HCT116 (cell line): ENCODE results near the gene RGP1. TPM values are rescaled to one million over a fixed set of nuclear protein-coding genes. Genes with fewer than 3 reads are reported as not detected.

Experiments
- ATAC-seq: fragments of 200-7000 bp; cut with Tn5 transposase; 2 replicates; pipeline ENCODE4 v1.9.1; 2020; ENCODE audit warnings: mild to moderate bottlenecking, moderate library complexity
- BruUV-seq: library from RNA; stranded (reverse); fragments of 400-500 nt; replicated peaks from 2 replicates; lab custom pipeline; 2021; lab: Mats Ljungman, UMichigan
- CTCF ChIA-PET: fragments of 300-600 bp; sonication (Branson Sonifier 250); formaldehyde crosslinking; loops from one replicate; lab custom pipeline; 2021; ENCODE audit warnings: antibody characterized with exemption; lab: Charles Lee
- POLR2A ChIA-PET: fragments of 300-600, 350-600 bp; sonication (Branson Sonifier 250); formaldehyde crosslinking; loops from one replicate; lab custom pipeline; 2021; ENCODE audit warnings: antibody characterized with exemption; lab: Charles Lee
- RAD21 ChIA-PET, 2 experiments: fragments of 300-600 bp; sonication (Branson Sonifier 250); formaldehyde crosslinking; loops; one replicate each; lab custom pipeline; 2023; ENCODE audit warnings: low total read pairs in 2 of 2; ENCODE audit not compliant: uncharacterized antibody in 2 of 2, unreplicated experiment in 2 of 2, low non-redundant PET in 1 of 2; lab: Charles Lee
- DNase-seq: peaks from one replicate; pipeline ENCODE4 v3.0.0-alpha.2; 2010; ENCODE audit warnings: low read depth, low spot score
- H2AFZ ChIP-seq: fragments of 200-600 bp; shearing (Covaris generic), sonication (generic); 2 replicates; pipeline ENCODE4 v1.6.1; 2017; ENCODE audit warnings: low read depth, mixed run types, mixed read lengths, antibody characterized with exemption, low read length; ENCODE audit not compliant: poor library complexity, severe bottlenecking
- H3K27ac ChIP-seq: 2 replicates; pipeline ENCODE4 v1.5.1; 2012; ENCODE audit warnings: low read depth, low read length
- H3K27me3 ChIP-seq: fragments of 200-600 bp; sonication (generic); 2 replicates; pipeline ENCODE4 v1.6.1; 2016; ENCODE audit warnings: mixed run types, low read length, mixed read lengths; ENCODE audit not compliant: insufficient read depth
- H3K36me3 ChIP-seq, 2 experiments: fragments of 200-500 bp in 1 of 2; fragments of 200-600 bp in 1 of 2; sonication (Bioruptor generic) in 1 of 2; sonication (generic) in 1 of 2; 2 replicates each; pipeline versions ENCODE4 v1.5.1 to v1.6.1; 2014 to 2016; ENCODE audit warnings: low read length in 2 of 2, inconsistent platforms in 1 of 2, mixed read lengths in 1 of 2, mixed run types in 1 of 2; ENCODE audit not compliant: insufficient read depth in 2 of 2, control insufficient read depth in 1 of 2
- H3K4me1 ChIP-seq, 2 experiments: fragments of 200-600 bp in 1 of 2; sonication (generic) in 1 of 2; 2 replicates each; pipeline versions ENCODE4 v1.5.1 to v1.6.1; 2012 to 2017; ENCODE audit warnings: low read length in 2 of 2, inconsistent platforms in 1 of 2, mild to moderate bottlenecking in 1 of 2, mixed read lengths in 1 of 2, mixed run types in 1 of 2, moderate library complexity in 1 of 2; ENCODE audit not compliant: insufficient read depth in 2 of 2, control insufficient read depth in 1 of 2
- H3K4me2 ChIP-seq: fragments of 200-600 bp; sonication (generic); 2 replicates; pipeline ENCODE4 v1.6.1; 2017; ENCODE audit warnings: mixed run types, low read length, mixed read lengths
- H3K4me3 ChIP-seq, 2 experiments: fragments of 200-600 bp in 1 of 2; sonication (generic) in 1 of 2; replicated peaks in 1 of 2; 2 replicates each; pipeline ENCODE4 v1.5.1; 2011 to 2016; ENCODE audit warnings: low read length in 2 of 2, control low read depth in 1 of 2, low read depth in 1 of 2, mild to moderate bottlenecking in 1 of 2, mixed read lengths in 1 of 2, mixed run types in 1 of 2
- H3K79me2 ChIP-seq: fragments of 200-600 bp; sonication (generic); 2 replicates; pipeline ENCODE4 v1.6.1; 2017; ENCODE audit warnings: mild to moderate bottlenecking, mixed run types, low read length, moderate library complexity, mixed read lengths; ENCODE audit not compliant: insufficient read depth
- H3K9ac ChIP-seq: fragments of 200-600 bp; sonication (generic); 2 replicates; pipeline ENCODE4 v1.6.1; 2016; ENCODE audit warnings: low read length, mixed read lengths
- H3K9me2 ChIP-seq: fragments of 200-600 bp; sonication (generic), shearing (Covaris generic); 2 replicates; pipeline ENCODE4 v1.6.1; 2017; ENCODE audit warnings: mixed run types, mild to moderate bottlenecking, moderate library complexity; ENCODE audit not compliant: insufficient read depth
- H3K9me3 ChIP-seq, 2 experiments: fragments of 200-500 bp in 1 of 2; fragments of 200-600 bp in 1 of 2; sonication (Bioruptor generic) in 1 of 2; sonication (generic) in 1 of 2; 2 replicates each; pipeline ENCODE4 v1.6.1; 2014 to 2017; ENCODE audit warnings: low read length in 2 of 2, mixed read lengths in 2 of 2, inconsistent platforms in 1 of 2, low read depth in 1 of 2, mild to moderate bottlenecking in 1 of 2, mixed run types in 1 of 2, moderate library complexity in 1 of 2; ENCODE audit not compliant: control insufficient read depth in 1 of 2, insufficient read depth in 1 of 2
- H4K20me1 ChIP-seq: fragments of 200-600 bp; sonication (generic), shearing (Covaris generic); 2 replicates; pipeline ENCODE4 v1.6.1; 2017; ENCODE audit warnings: mixed run types, mild to moderate bottlenecking, moderate library complexity; ENCODE audit not compliant: insufficient read depth
- CBX3 ChIP-seq: IDR thresholded peaks from 2 replicates; pipeline ENCODE4 v1.6.1; 2012; ENCODE audit warnings: low read depth
- EZH2 ChIP-seq: fragments of 200-600 bp; sonication (generic); IDR thresholded peaks from 2 replicates; pipeline ENCODE4 v1.6.1; 2017; ENCODE audit warnings: antibody characterized with exemption, mixed run types
- EZH2phosphoT487 ChIP-seq: fragments of 200-600 bp; IDR thresholded peaks from 2 replicates; pipeline ENCODE4 v1.6.1; 2018; ENCODE audit warnings: antibody characterized with exemption, borderline replicate concordance
- JUND ChIP-seq: IDR thresholded peaks from 2 replicates; pipeline ENCODE4 v1.6.1; 2012
- MAX ChIP-seq: IDR thresholded peaks from 2 replicates; pipeline ENCODE4 v1.6.1; 2012
- POLR2AphosphoS5 ChIP-seq: IDR thresholded peaks from 2 replicates; pipeline ENCODE4 v1.6.1; 2011; ENCODE audit warnings: mild to moderate bottlenecking, low read depth, low read length, moderate library complexity
- RAD21 ChIP-seq: IDR thresholded peaks from 2 replicates; pipeline ENCODE4 v1.6.1; 2012; ENCODE audit warnings: low read depth, mild to moderate bottlenecking
- REST ChIP-seq: IDR thresholded peaks from 2 replicates; pipeline ENCODE4 v1.6.1; 2012; ENCODE audit warnings: low read depth
- SRF ChIP-seq: IDR thresholded peaks from 2 replicates; pipeline ENCODE4 v1.6.1; 2012; ENCODE audit warnings: low read depth
- intact Hi-C: fragments of 100-400 bp; cut with micrococcal nuclease; formaldehyde crosslinking; loops from 2 replicates; pipeline ENCODE4 v1.10.0; 2022
- total RNA-seq: library from RNA; stranded (reverse); gene quantifications from one replicate; pipeline ENCODE4 v1.2.1, GENCODE V29; 2021; ENCODE audit not compliant: unreplicated experiment

RGP1 gene
- total RNA-seq, 1 experiment from 2014 or later = 32.6 TPM

- Histone ChIP-seq H3K4me1 (no peaks in the 10 kb centered on the region), H3K9ac (no peak overlapping the region), H3K9me3 (no peaks in the 10 kb centered on the region), H3K79me2 (no peaks in the 10 kb centered on the region), H3K9me2 (no peaks in the 10 kb centered on the region), H3K27ac (no peak overlapping the region), H3K4me2 (no peak overlapping the region), H3K4me3 (no peak overlapping the region), H3K36me3 (peaks cover 77 to 81% of the 10 kb centered on the region in 2 experiments), H4K20me1 (no peaks in the 10 kb centered on the region), H2AFZ (no peak overlapping the region), H3K27me3 (no peaks in the 10 kb centered on the region)
- POLR2A ChIA-PET = no interaction called here
- CTCF ChIA-PET = no interaction called here
- DNase-seq (no peak), ATAC-seq (no peak)
- no TSS peak for BruUV-seq
- intact Hi-C loops = no loop called here
- TF ChIP-seq JUND = no peak
- TF ChIP-seq CBX3 = no peak
- TF ChIP-seq RAD21 = no peak
- no peak for TF ChIP-seq REST
- TF ChIP-seq MAX = no peak
- no peak for TF ChIP-seq POLR2AphosphoS5
- no peak for TF ChIP-seq EZH2
- TF ChIP-seq EZH2phosphoT487 = no peak
- TF ChIP-seq SRF = no peak
- RAD21 ChIA-PET = no interaction called here
Observed at GRCh38 chr9:35718721-35719511, 30.2 kb upstream of the RGP1 start.
